GM23338 (cell line): Measurements from ENCODE around the gene TSHZ2. TPM values are rescaled to one million over a fixed set of nuclear protein-coding genes. Genes with fewer than 3 reads are reported as not detected.

Experiments
- ATAC-seq: fragments of 200-7000 bp; cut with Tn5 transposase; 3 replicates; pipeline ENCODE4 v1.9.1; 2020
- DNase-seq: peaks from one replicate; pipeline ENCODE4 v3.0.0-alpha.2; 2015; ENCODE audit warnings: low spot score
- H2AFZ ChIP-seq: fragments of 200-600 bp; sonication (generic); 2 replicates; pipeline ENCODE4 v1.8.0; 2016; ENCODE audit warnings: antibody characterized with exemption, mild to moderate bottlenecking, moderate library complexity
- H3F3A ChIP-seq: fragments of 200-600 bp; sonication (generic); replicated peaks from 2 replicates; pipeline ENCODE4 v1.8.0; 2017; ENCODE audit warnings: antibody characterized with exemption, mixed run types, low read depth
- H3K27ac ChIP-seq: fragments of 200-600 bp; sonication (generic); 2 replicates; pipeline ENCODE4 v1.6.1; 2016; ENCODE audit warnings: low read depth
- H3K27me3 ChIP-seq: fragments of 200-600 bp; sonication (generic); 2 replicates; pipeline ENCODE4 v1.8.0; 2016; ENCODE audit warnings: mild to moderate bottlenecking, mixed run types, moderate library complexity; ENCODE audit not compliant: insufficient read depth
- H3K36me3 ChIP-seq: fragments of 200-600 bp; sonication (generic); 2 replicates; pipeline ENCODE4 v1.8.0; 2016; ENCODE audit warnings: mild to moderate bottlenecking; ENCODE audit not compliant: insufficient read depth
- H3K4me1 ChIP-seq: fragments of 200-600 bp; sonication (generic); 2 replicates; pipeline ENCODE4 v1.8.0; 2016; ENCODE audit warnings: mild to moderate bottlenecking, moderate library complexity; ENCODE audit not compliant: insufficient read depth
- H3K4me2 ChIP-seq: fragments of 200-600 bp; sonication (generic); 2 replicates; pipeline ENCODE4 v1.7.1; 2017; ENCODE audit warnings: mixed run types
- H3K4me3 ChIP-seq: fragments of 200-600 bp; sonication (generic); 2 replicates; pipeline ENCODE4 v1.6.1; 2016; ENCODE audit warnings: mixed run types
- H3K79me2 ChIP-seq: fragments of 200-600 bp; sonication (generic); replicated peaks from 2 replicates; pipeline ENCODE4 v1.8.0; 2017; ENCODE audit warnings: mild to moderate bottlenecking; ENCODE audit not compliant: insufficient read depth
- H3K9me2 ChIP-seq: fragments of 200-600 bp; sonication (generic); 2 replicates; pipeline ENCODE4 v1.8.0; 2017; ENCODE audit not compliant: insufficient read depth
- H4K20me1 ChIP-seq: fragments of 200-600 bp; sonication (generic); replicated peaks from 2 replicates; pipeline ENCODE4 v1.8.0; 2017; ENCODE audit warnings: mild to moderate bottlenecking; ENCODE audit not compliant: insufficient read depth
- H3K27ac Mint-ChIP-seq: 2 replicates; pipeline ENCODE4 v1.8.0; 2020; ENCODE audit warnings: inconsistent platforms, mild to moderate bottlenecking, moderate library complexity, mixed read lengths
- H3K27me3 Mint-ChIP-seq: 3 replicates; pipeline ENCODE4 v1.8.0; 2022; ENCODE audit warnings: low read depth, mild to moderate bottlenecking, moderate library complexity, mixed read lengths, inconsistent platforms; ENCODE audit not compliant: insufficient read depth, poor library complexity
- H3K36me3 Mint-ChIP-seq: 3 replicates; pipeline ENCODE4 v1.8.0; 2021; ENCODE audit warnings: low read depth, mild to moderate bottlenecking, inconsistent platforms, moderate library complexity, mixed read lengths
- H3K4me1 Mint-ChIP-seq: 3 replicates; pipeline ENCODE4 v1.8.0; 2020; ENCODE audit warnings: mild to moderate bottlenecking, inconsistent platforms, mixed read lengths
- H3K4me3 Mint-ChIP-seq: 3 replicates; pipeline ENCODE4 v1.8.0; 2021; ENCODE audit warnings: moderate library complexity, mild to moderate bottlenecking, inconsistent platforms, mixed read lengths
- H3K9me3 Mint-ChIP-seq: 3 replicates; pipeline ENCODE4 v1.8.0; 2020; ENCODE audit warnings: moderate library complexity, mild to moderate bottlenecking, inconsistent platforms, mixed read lengths
- CREB1 ChIP-seq: fragments of 250-450 bp; sonication (Bioruptor Pico); IDR thresholded peaks from 2 replicates; pipeline ENCODE4 v1.5.0; 2020; ENCODE audit warnings: low read depth, mild to moderate bottlenecking, moderate library complexity
- EZH2 ChIP-seq: fragments of 200-600 bp; sonication (generic); IDR thresholded peaks from one replicate; pipeline ENCODE4 v1.8.0; 2017; ENCODE audit warnings: antibody characterized with exemption, mild to moderate bottlenecking, low read depth; ENCODE audit not compliant: unreplicated experiment
- JUNB ChIP-seq: IDR thresholded peaks from one replicate; pipeline ENCODE4 v1.6.1; 2016; ENCODE audit warnings: antibody characterized with exemption; ENCODE audit not compliant: unreplicated experiment
- NANOG ChIP-seq: IDR thresholded peaks from 2 replicates; pipeline ENCODE4 v1.6.1; 2016; ENCODE audit warnings: antibody characterized with exemption, borderline replicate concordance
- STAT1 ChIP-seq: IDR thresholded peaks from one replicate; pipeline ENCODE4 v1.6.1; 2016; ENCODE audit warnings: antibody characterized with exemption; ENCODE audit not compliant: unreplicated experiment
- ZNF114 ChIP-seq: fragments of 250-450 bp; sonication (Bioruptor Pico); IDR thresholded peaks from 2 replicates; pipeline ENCODE4 v1.5.0; 2020; ENCODE audit warnings: mild to moderate bottlenecking, moderate library complexity
- ZNF331 ChIP-seq: fragments of 250-450 bp; sonication (Bioruptor Pico); IDR thresholded peaks from 2 replicates; pipeline ENCODE4 v1.5.0; 2020; ENCODE audit warnings: low read depth, mild to moderate bottlenecking, moderate library complexity
- polyA plus RNA-seq: library from polyadenylated mRNA; unstranded; fragments of >200 nt; fragmentation: Nextera tagmentation; extraction: Ambion mirVana; gene quantifications from 2 replicates; pipeline ENCODE4 v1.2.1, GENCODE V29; 2016
- total RNA-seq: library from RNA; depleted of rRNA; stranded (reverse); fragments of >200 nt; shearing (Covaris generic); gene quantifications from 2 replicates; pipeline ENCODE4 v1.2.3, GENCODE V29; 2014
- TF ChIP-seq, protein P1 (sequence below): IDR thresholded peaks from 2 replicates; pipeline ENCODE4 v1.6.1; 2016; ENCODE audit warnings: antibody characterized with exemption
- TF ChIP-seq, protein P2 (sequence below), 2 experiments: fragments of 200-600 bp in 1 of 2; sonication (generic) in 1 of 2; conservative IDR thresholded peaks; 2 replicates each; pipeline versions ENCODE4 v1.5.1 to v1.6.1; 2016 to 2017; ENCODE audit warnings: antibody characterized with exemption in 2 of 2, low read depth in 2 of 2, mild to moderate bottlenecking in 2 of 2, moderate library complexity in 1 of 2
- TF ChIP-seq, protein P3 (sequence below): fragments of 250-450 bp; sonication (Bioruptor Pico); IDR thresholded peaks from 2 replicates; pipeline ENCODE4 v1.5.0; 2020; ENCODE audit warnings: mild to moderate bottlenecking, moderate library complexity

TSHZ2 gene
- total and polyA plus RNA-seq, 2 experiments from 2014 or later = 0.49 to 1.3 TPM

DNA sequence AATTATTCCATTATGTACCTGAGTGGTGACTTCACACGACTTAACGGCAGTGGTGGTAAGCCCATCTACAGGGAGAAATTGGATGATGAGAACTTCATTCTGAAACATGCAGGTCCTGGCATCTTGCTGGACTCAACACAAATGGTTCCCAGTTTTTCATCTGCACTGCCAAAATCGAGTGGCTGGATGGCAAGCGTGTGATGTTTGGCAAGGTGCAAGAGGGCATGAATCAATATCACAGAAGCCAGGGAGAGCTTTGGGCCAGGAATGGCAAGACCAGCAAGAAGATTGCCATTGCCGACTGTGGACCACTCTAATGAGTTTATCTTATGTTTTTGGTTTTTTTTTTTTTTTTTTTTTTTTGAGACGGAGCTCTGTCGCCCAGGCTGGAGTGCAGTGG, 449.2 kb downstream of the TSHZ2 start:
- no peaks in the 10 kb centered on the region for H3K27me3 ChIP-seq
- peaks cover 3% of the 10 kb centered on the region; the same call in 1 of the 2 replicates for H3K9me2 ChIP-seq
- no peak for ATAC-seq
- H4K20me1 ChIP-seq = no peaks in the 10 kb centered on the region
- Mint-ChIP-seq H3K36me3 (no peaks in the 10 kb centered on the region), H3K4me1 (peaks cover under 1% of the 10 kb centered on the region; the same call in 1 of the 3 replicates), H3K27me3 (no peaks in the 10 kb centered on the region), H3K27ac (no peak overlapping the region), H3K9me3 (no peaks in the 10 kb centered on the region), H3K4me3 (no peak overlapping the region)
- H3K27ac ChIP-seq = no peak overlapping the region
- no peak for DNase-seq
- no peak overlapping the region for H3K4me3 ChIP-seq
- H3F3A ChIP-seq = no peaks in the 10 kb centered on the region
- no peaks in the 10 kb centered on the region for H3K4me1 ChIP-seq
- no peak overlapping the region for H3K4me2 ChIP-seq
- no peaks in the 10 kb centered on the region for H3K36me3 ChIP-seq
- TF ChIP-seq ZNF114 (CRISPR knock-in tag) = no peak
- no peak for TF ChIP-seq ZNF331 (CRISPR knock-in tag)
- TF ChIP-seq JUNB = no peak
- no peak for TF ChIP-seq NANOG
- no peak for TF ChIP-seq EZH2
- TF ChIP-seq, protein P1, sequence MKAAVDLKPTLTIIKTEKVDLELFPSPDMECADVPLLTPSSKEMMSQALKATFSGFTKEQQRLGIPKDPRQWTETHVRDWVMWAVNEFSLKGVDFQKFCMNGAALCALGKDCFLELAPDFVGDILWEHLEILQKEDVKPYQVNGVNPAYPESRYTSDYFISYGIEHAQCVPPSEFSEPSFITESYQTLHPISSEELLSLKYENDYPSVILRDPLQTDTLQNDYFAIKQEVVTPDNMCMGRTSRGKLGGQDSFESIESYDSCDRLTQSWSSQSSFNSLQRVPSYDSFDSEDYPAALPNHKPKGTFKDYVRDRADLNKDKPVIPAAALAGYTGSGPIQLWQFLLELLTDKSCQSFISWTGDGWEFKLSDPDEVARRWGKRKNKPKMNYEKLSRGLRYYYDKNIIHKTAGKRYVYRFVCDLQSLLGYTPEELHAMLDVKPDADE = no peak
- TF ChIP-seq, protein P2, sequence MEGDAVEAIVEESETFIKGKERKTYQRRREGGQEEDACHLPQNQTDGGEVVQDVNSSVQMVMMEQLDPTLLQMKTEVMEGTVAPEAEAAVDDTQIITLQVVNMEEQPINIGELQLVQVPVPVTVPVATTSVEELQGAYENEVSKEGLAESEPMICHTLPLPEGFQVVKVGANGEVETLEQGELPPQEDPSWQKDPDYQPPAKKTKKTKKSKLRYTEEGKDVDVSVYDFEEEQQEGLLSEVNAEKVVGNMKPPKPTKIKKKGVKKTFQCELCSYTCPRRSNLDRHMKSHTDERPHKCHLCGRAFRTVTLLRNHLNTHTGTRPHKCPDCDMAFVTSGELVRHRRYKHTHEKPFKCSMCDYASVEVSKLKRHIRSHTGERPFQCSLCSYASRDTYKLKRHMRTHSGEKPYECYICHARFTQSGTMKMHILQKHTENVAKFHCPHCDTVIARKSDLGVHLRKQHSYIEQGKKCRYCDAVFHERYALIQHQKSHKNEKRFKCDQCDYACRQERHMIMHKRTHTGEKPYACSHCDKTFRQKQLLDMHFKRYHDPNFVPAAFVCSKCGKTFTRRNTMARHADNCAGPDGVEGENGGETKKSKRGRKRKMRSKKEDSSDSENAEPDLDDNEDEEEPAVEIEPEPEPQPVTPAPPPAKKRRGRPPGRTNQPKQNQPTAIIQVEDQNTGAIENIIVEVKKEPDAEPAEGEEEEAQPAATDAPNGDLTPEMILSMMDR (conservative IDR thresholded peaks at IDR 0.05; ENCODE audit: low read depth in 2 of 2) = no peak
- no peak for TF ChIP-seq CREB1 (CRISPR knock-in tag)
- TF ChIP-seq STAT1 = no peak
- TF ChIP-seq, protein P3, sequence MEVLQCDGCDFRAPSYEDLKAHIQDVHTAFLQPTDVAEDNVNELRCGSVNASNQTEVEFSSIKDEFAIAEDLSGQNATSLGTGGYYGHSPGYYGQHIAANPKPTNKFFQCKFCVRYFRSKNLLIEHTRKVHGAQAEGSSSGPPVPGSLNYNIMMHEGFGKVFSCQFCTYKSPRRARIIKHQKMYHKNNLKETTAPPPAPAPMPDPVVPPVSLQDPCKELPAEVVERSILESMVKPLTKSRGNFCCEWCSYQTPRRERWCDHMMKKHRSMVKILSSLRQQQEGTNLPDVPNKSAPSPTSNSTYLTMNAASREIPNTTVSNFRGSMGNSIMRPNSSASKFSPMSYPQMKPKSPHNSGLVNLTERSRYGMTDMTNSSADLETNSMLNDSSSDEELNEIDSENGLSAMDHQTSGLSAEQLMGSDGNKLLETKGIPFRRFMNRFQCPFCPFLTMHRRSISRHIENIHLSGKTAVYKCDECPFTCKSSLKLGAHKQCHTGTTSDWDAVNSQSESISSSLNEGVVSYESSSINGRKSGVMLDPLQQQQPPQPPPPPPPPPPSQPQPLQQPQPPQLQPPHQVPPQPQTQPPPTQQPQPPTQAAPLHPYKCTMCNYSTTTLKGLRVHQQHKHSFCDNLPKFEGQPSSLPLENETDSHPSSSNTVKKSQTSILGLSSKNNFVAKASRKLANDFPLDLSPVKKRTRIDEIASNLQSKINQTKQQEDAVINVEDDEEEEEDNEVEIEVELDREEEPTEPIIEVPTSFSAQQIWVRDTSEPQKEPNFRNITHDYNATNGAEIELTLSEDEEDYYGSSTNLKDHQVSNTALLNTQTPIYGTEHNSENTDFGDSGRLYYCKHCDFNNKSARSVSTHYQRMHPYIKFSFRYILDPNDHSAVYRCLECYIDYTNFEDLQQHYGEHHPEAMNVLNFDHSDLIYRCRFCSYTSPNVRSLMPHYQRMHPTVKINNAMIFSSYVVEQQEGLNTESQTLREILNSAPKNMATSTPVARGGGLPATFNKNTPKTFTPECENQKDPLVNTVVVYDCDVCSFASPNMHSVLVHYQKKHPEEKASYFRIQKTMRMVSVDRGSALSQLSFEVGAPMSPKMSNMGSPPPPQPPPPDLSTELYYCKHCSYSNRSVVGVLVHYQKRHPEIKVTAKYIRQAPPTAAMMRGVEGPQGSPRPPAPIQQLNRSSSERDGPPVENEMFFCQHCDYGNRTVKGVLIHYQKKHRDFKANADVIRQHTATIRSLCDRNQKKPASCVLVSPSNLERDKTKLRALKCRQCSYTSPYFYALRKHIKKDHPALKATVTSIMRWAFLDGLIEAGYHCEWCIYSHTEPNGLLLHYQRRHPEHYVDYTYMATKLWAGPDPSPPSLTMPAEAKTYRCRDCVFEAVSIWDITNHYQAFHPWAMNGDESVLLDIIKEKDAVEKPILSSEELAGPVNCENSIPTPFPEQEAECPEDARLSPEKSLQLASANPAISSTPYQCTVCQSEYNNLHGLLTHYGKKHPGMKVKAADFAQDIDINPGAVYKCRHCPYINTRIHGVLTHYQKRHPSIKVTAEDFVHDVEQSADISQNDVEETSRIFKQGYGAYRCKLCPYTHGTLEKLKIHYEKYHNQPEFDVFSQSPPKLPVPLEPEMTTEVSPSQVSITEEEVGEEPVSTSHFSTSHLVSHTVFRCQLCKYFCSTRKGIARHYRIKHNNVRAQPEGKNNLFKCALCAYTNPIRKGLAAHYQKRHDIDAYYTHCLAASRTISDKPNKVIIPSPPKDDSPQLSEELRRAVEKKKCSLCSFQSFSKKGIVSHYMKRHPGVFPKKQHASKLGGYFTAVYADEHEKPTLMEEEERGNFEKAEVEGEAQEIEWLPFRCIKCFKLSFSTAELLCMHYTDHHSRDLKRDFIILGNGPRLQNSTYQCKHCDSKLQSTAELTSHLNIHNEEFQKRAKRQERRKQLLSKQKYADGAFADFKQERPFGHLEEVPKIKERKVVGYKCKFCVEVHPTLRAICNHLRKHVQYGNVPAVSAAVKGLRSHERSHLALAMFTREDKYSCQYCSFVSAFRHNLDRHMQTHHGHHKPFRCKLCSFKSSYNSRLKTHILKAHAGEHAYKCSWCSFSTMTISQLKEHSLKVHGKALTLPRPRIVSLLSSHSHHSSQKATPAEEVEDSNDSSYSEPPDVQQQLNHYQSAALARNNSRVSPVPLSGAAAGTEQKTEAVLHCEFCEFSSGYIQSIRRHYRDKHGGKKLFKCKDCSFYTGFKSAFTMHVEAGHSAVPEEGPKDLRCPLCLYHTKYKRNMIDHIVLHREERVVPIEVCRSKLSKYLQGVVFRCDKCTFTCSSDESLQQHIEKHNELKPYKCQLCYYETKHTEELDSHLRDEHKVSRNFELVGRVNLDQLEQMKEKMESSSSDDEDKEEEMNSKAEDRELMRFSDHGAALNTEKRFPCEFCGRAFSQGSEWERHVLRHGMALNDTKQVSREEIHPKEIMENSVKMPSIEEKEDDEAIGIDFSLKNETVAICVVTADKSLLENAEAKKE (CRISPR knock-in tag) = no peak
- no peaks in the 10 kb centered on the region for H3K79me2 ChIP-seq
- H2AFZ ChIP-seq = no peak overlapping the region
